ENCODE data around the gene PCDHB13. TPM values are rescaled to one million over a fixed set of nuclear protein-coding genes. Genes with fewer than 3 reads are reported as not detected.

The PCDHB13 gene
- total RNA-seq (ENCODE audit: low replicate concordance), result 0.59 and 0.75 TPM in 2 replicates

DNA sequence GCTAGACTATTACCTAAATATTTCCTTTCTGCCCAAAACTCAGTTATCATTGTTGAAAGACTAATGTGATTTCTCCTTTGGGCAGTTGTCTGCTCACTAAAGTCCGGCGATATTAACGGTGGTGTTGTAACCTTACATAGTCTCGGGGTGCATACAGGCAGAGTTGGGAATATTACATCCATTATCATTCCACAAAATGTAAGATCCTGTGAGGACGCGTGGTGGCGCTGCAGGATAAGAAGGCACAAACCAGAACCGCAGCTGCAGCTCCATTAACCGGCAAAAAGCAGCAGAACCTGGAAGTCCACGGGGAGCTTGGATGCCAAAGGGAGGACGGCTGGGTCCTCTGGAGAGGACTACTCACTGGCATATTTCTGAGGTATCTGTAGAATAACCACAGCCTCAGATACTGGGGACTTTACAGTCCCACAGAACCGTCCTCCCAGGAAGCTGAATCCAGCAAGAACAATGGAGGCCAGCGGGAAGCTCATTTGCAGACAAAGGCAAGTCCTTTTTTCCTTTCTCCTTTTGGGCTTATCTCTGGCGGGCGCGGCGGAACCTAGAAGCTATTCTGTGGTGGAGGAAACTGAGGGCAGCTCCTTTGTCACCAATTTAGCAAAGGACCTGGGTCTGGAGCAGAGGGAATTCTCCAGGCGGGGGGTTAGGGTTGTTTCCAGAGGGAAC is at the start of gene PCDHB13:
Gene PCDHB13 (plus strand): TSS at position 264 of the 684 bp plus-strand sequence. CDS start 205 bp downstream, at position 469.

DNA sequence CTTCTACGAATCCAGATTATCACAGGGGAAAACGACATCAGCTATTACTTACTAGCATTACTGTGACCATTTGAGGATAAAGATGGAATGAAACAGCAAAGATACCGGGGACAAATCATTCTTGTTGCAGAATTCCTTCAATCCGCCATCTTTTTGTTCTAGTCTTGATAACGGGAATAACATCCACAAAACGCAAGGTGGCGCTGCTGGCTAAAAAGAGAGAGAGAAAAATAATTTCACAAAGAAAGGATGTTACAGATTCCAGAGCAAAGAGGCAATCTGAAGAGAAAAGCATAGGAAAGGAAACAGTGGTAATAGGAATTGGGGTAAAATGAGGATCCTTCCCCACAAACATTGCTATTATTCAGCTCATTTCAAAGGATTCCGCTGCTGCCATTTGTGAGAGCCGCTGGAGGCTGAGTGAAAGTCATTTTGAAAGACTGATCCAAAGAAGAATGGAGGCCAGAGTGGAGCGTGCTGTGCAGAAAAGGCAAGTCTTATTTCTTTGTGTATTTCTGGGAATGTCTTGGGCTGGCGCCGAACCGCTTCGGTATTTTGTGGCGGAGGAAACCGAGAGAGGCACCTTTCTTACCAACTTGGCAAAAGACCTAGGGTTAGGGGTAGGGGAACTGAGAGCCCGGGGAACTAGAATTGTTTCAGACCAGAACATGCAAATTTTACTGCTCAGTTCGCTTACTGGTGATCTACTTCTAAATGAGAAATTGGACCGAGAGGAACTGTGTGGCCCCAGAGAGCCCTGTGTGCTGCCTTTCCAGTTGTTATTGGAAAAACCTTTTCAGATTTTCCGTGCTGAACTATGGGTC is 41.1 kb upstream of the PCDHB13 start, which contains the start of gene PCDHB7:
Gene PCDHB7 (plus strand): TSS at position 264 of the 824 bp plus-strand sequence. CDS start 192 bp downstream, at position 456.

DNA sequence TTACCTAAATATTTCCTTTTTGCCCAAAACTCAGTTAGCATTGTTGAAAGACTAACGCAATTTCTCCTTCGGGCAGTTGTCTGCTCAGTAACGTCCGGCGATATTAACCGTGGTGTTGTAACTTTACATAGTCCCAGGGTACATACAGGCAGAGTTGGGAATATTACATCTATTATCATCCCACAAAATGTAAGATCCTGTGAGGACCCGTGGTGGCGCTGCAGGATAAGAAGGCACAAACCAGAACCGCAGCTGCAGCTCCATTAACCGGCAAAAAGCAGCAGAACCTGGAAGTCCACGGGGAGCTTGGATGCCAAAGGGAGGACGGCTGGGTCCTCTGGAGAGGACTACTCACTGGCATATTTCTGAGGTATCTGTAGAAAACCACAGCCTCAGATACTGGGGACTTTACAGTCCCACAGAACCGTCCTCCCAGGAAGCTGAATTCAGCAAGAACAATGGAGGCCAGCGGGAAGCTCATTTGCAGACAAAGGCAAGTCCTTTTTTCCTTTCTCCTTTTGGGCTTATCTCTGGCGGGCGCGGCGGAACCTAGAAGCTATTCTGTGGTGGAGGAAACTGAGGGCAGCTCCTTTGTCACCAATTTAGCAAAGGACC is 36.0 kb upstream of the PCDHB13 start, which contains the start of gene PCDHB8:
Gene PCDHB8 (plus strand): TSS at position 214 of the 615 bp plus-strand sequence. CDS start 245 bp downstream, at position 459.

DNA sequence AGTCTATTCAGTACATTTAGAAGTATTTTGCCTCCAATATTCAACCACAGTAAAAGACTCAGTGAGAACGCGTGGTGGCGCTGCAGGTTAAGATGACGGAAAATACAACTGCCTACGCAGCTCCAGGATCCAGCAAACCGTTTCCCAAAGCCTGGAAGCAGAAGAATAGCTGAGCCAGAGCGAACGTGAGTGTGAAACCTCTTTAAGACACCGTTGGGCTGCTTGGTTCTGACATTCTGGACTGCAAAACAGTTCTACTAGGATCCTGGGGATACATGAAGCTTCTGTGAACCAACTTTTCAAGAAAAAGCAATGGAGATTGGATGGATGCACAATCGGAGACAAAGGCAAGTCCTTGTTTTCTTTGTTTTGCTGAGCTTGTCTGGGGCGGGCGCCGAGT is 31.5 kb upstream of the PCDHB13 start, which contains the start of gene PCDHB16:
Gene PCDHB16 (plus strand): TSS at position 140 of the 400 bp plus-strand sequence. CDS start 173 bp downstream, at position 313.

DNA sequence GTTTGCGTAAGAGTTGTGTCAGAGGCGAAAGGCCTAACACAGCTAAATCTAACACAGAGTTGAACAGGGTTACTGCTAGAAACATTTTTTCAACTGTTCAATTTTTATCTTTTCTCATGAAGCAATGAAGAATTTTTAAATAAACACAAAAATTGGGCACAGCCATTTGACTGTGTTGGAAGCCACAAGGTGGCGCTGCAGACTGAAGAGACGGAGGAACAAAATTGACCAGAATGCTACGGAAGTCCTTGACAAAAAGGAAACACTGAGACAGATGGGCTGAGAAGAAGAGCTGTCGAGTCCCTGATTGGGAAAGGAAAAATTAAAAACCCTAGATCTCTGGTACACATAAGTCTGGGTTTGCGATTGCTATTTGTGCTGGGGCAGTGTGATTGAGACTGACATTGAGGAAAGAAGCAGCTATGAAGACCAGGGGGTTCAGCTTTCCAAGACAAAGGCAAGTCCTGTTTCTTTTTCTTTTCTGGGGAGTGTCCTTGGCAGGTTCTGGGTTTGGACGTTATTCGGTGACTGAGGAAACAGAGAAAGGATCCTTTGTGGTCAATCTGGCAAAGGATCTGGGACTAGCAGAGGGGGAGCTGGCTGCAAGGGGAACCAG is 26.7 kb upstream of the PCDHB13 start, which contains the start of gene PCDHB9:
Gene PCDHB9 (plus strand): TSS at position 265 of the 616 bp plus-strand sequence. CDS start 158 bp downstream, at position 423.

DNA sequence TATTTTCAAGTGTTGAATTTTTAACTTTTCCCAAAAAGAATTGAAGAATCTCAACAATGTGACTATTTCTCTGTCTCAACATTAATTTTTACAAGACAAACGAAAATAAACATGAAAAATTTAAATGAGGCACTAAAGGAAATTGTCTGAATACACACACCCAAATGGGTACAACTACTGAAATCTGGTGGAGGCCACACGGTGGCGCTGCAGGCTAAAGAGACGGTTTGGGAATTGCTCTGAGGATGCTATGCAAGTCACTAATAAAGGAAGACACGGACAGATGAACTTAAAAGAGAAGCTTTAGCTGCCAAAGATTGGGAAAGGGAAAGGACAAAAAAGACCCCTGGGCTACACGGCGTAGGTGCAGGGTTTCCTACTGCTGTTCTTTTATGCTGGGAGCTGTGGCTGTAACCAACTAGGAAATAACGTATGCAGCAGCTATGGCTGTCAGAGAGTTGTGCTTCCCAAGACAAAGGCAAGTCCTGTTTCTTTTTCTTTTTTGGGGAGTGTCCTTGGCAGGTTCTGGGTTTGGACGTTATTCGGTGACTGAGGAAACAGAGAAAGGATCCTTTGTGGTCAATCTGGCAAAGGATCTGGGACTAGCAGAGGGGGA is 21.5 kb upstream of the PCDHB13 start, which contains the start of gene PCDHB10:
Gene PCDHB10 (plus strand): TSS at position 244 of the 616 bp plus-strand sequence. CDS start 200 bp downstream, at position 444.

DNA sequence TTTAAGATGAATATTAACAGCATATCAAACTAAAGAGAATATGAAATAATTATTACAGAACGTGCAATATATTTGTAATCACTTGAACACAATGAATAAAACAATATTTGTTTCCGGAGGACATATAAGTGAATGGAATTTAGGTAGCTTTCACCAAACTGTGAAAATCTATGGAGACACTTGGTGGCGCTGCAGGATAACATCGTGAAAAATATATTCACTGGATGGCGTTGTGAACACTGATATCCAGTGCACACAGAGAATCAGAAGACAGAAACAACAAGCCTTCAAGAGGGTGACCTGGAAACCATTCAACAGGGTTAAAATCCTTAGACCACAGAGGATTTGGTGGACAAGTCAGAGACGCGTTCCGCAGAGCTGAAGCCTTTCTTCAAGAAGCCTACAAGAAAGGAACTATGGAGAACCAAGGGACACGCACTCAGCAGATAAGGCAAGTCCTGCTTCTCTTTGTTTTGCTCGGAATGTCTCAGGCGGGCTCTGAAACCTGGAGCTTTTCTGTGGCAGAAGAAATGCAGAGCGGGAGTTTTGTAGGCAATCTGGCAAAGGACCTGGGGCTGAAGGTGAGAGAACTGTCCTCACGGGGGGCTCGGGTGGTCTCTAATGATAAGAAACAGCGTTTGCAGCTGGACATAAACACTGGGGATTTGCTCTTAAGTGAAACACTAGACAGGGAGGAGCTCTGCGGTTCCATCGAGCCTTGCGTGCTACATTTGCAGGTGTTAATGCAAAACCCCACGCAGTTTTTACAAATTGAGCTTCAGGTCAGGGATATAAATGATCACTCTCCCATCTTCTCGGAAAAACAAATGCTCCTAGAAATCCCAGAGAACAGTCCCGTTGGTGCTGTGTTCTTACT is 14.1 kb upstream of the PCDHB13 start, which contains the start of gene PCDHB11:
Gene PCDHB11 (plus strand): TSS at position 269 of the 877 bp plus-strand sequence. CDS start 148 bp downstream, at position 417.

DNA sequence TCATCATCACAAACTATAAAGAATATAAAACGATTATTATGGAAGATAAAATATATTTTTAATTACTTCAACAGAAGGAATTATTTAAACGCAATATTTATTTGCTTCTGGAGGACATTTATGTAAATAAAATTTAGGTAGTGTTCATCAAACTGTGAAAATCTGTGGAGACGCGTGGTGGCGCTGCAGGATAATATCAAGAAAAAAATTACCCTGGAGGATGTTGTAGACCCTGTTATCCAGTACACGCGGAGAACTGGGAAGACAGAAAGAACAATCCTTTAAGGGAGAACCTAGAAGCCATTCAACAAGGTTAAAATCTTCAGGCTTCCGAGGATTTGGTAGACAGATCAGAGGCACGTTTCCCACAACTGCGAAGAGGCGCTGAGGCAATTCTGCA is 5.2 kb upstream of the PCDHB13 start, which contains the start of gene PCDHB12:
Gene PCDHB12 (plus strand): TSS at position 242 of the 400 bp plus-strand sequence. CDS start 189 bp downstream, outside the sequence.

DNA sequence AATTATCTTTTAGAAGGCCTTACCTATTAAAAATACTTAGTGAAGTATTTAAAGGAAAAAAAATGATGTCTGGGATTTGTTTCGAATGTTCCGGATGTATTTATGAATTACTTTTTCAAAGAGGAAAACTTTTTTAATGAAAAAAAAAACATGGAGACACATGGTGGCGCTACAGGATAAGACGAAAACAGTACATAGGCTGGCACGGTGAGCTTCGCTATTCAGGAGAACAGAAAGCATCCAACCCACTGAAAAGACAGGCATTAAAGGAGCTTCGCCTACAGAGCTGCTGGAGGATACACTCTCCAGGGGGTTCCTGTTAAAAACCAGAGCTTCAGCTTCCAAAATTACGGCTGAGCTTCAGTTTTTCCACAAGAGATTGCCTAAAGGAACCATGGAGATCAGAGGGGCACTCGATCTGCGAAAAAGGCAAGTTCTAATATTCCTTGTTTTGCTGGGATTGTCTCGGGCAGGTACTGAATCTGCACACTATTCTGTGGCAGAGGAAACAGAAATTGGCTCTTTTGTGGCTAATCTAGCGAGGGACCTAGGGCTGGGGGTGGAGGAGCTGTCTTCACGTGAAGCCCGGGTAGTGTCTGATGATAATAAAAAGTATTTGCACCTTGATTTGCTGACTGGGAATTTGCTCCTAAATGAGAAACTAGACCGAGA is 9.5 kb downstream of the PCDHB13 start, which contains the start of gene PCDHB14:
Gene PCDHB14 (plus strand): TSS at position 232 of the 672 bp plus-strand sequence. CDS start 163 bp downstream, at position 395.

DNA sequence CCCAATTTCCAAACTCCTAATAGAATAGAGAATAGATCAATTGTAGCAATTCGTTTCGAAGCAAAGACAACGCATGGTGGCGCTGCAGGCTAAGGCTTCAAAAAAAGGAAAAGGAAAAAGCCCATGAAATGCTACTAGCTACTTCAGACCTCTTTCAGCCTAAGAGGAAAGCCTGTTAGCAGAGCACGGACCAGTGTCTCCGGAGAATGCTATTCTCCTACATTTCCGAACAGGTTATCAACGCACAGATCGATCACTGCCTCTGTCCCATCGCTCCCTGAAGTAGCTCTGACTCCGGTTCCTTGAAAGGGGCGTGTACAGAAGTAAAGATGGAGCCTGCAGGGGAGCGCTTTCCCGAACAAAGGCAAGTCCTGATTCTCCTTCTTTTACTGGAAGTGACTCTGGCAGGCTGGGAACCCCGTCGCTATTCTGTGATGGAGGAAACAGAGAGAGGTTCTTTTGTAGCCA is 31.6 kb downstream of the PCDHB13 start, which contains the start of gene PCDHB15:
Gene PCDHB15 (plus strand): TSS at position 146 of the 468 bp plus-strand sequence. CDS start 184 bp downstream, at position 330.

Other genes starting within 250 kb of the PCDHB13 start
- 0.15 and 2.3 TPM in 2 replicates for gene PCDHAC2, start 247.4 kb upstream of the PCDHB13 start, total RNA-seq (ENCODE audit: low replicate concordance)
- not detected in 2 replicates for gene PCDHB1, start 162.5 kb upstream of the PCDHB13 start, total RNA-seq (ENCODE audit: low replicate concordance)
- gene PCDHB2, start 119.3 kb upstream of the PCDHB13 start, total RNA-seq (ENCODE audit: low replicate concordance), result 1.1 and 3.7 TPM in 2 replicates
- gene PCDHB3, start 113.4 kb upstream of the PCDHB13 start, total RNA-seq (ENCODE audit: low replicate concordance), result 0.15 and 1.1 TPM in 2 replicates
- 0.08 and 0.23 TPM in 2 replicates for gene PCDHB4, start 92.1 kb upstream of the PCDHB13 start, total RNA-seq (ENCODE audit: low replicate concordance)
- 2.3 and 3.7 TPM in 2 replicates for gene PCDHB5, start 78.7 kb upstream of the PCDHB13 start, total RNA-seq (ENCODE audit: low replicate concordance)
- gene PCDHB6, start 63.9 kb upstream of the PCDHB13 start, total RNA-seq (ENCODE audit: low replicate concordance), result 0.08 TPM in 1 of 2 replicates, not detected in the other
- 0.30 and 0.47 TPM in 2 replicates for gene PCDHB7, start 41.3 kb upstream of the PCDHB13 start, total RNA-seq (ENCODE audit: low replicate concordance)
- gene PCDHB8, start 36.1 kb upstream of the PCDHB13 start, total RNA-seq (ENCODE audit: low replicate concordance), result 0.23 and 0.35 TPM in 2 replicates
- gene PCDHB16, start 31.5 kb upstream of the PCDHB13 start, total RNA-seq (ENCODE audit: low replicate concordance), result 0.23 and 0.70 TPM in 2 replicates
- gene PCDHB9, start 26.8 kb upstream of the PCDHB13 start, total RNA-seq (ENCODE audit: low replicate concordance), result 0.12 and 0.30 TPM in 2 replicates
- 0.59 and 0.68 TPM in 2 replicates for gene PCDHB10, start 21.6 kb upstream of the PCDHB13 start, total RNA-seq (ENCODE audit: low replicate concordance)
- 0.38 and 0.70 TPM in 2 replicates for gene PCDHB11, start 14.3 kb upstream of the PCDHB13 start, total RNA-seq (ENCODE audit: low replicate concordance)
- 0.15 and 0.23 TPM in 2 replicates for gene PCDHB12, start 5.2 kb upstream of the PCDHB13 start, total RNA-seq (ENCODE audit: low replicate concordance)
- 0.59 and 2.1 TPM in 2 replicates for gene PCDHB14, start 9.4 kb downstream of the PCDHB13 start, total RNA-seq (ENCODE audit: low replicate concordance)
- gene PCDHB15, start 31.5 kb downstream of the PCDHB13 start, total RNA-seq (ENCODE audit: low replicate concordance), result 0.70 and 1.2 TPM in 2 replicates
- 0.23 TPM in 1 of 2 replicates, not detected in the other for gene SLC25A2, start 90.1 kb downstream of the PCDHB13 start, total RNA-seq (ENCODE audit: low replicate concordance)
- 69.5 and 80.4 TPM in 2 replicates for gene TAF7, start 106.9 kb downstream of the PCDHB13 start, total RNA-seq (ENCODE audit: low replicate concordance)
- gene PCDHGA1, start 116.6 kb downstream of the PCDHB13 start, total RNA-seq (ENCODE audit: low replicate concordance), result 0.75 and 1.3 TPM in 2 replicates
- 1.2 and 1.7 TPM in 2 replicates for gene PCDHGA2, start 124.8 kb downstream of the PCDHB13 start, total RNA-seq (ENCODE audit: low replicate concordance)
- 0.23 and 0.98 TPM in 2 replicates for gene PCDHGA3, start 129.9 kb downstream of the PCDHB13 start, total RNA-seq (ENCODE audit: low replicate concordance)
- 1.5 and 2.4 TPM in 2 replicates for gene PCDHGB1, start 136.2 kb downstream of the PCDHB13 start, total RNA-seq (ENCODE audit: low replicate concordance)
- gene PCDHGA4, start 141.1 kb downstream of the PCDHB13 start, total RNA-seq (ENCODE audit: low replicate concordance), result 3.2 and 4.4 TPM in 2 replicates
- 1.6 and 2.0 TPM in 2 replicates for gene PCDHGB2, start 146.1 kb downstream of the PCDHB13 start, total RNA-seq (ENCODE audit: low replicate concordance)
- 0.98 and 1.3 TPM in 2 replicates for gene PCDHGA5, start 150.2 kb downstream of the PCDHB13 start, total RNA-seq (ENCODE audit: low replicate concordance)
- gene PCDHGB3, start 156.3 kb downstream of the PCDHB13 start, total RNA-seq (ENCODE audit: low replicate concordance), result 3.5 and 5.6 TPM in 2 replicates
- 2.2 and 2.3 TPM in 2 replicates for gene PCDHGA6, start 160.0 kb downstream of the PCDHB13 start, total RNA-seq (ENCODE audit: low replicate concordance)
- gene PCDHGA7, start 168.8 kb downstream of the PCDHB13 start, total RNA-seq (ENCODE audit: low replicate concordance), result 2.3 and 2.8 TPM in 2 replicates
- gene PCDHGB4, start 173.8 kb downstream of the PCDHB13 start, total RNA-seq (ENCODE audit: low replicate concordance), result 22.8 and 23.2 TPM in 2 replicates
- 2.0 and 4.0 TPM in 2 replicates for gene PCDHGA8, start 178.7 kb downstream of the PCDHB13 start, total RNA-seq (ENCODE audit: low replicate concordance)
- gene PCDHGB5, start 184.0 kb downstream of the PCDHB13 start, total RNA-seq (ENCODE audit: low replicate concordance), result 11.5 and 16.9 TPM in 2 replicates
- gene PCDHGA9, start 188.9 kb downstream of the PCDHB13 start, total RNA-seq (ENCODE audit: low replicate concordance), result 1.7 and 2.8 TPM in 2 replicates
- 1.9 and 3.5 TPM in 2 replicates for gene PCDHGB6, start 194.1 kb downstream of the PCDHB13 start, total RNA-seq (ENCODE audit: low replicate concordance)
- 2.6 and 4.2 TPM in 2 replicates for gene PCDHGA10, start 199.1 kb downstream of the PCDHB13 start, total RNA-seq (ENCODE audit: low replicate concordance)
- gene PCDHGB7, start 203.8 kb downstream of the PCDHB13 start, total RNA-seq (ENCODE audit: low replicate concordance), result 6.7 and 7.3 TPM in 2 replicates
- gene PCDHGA11, start 207.1 kb downstream of the PCDHB13 start, total RNA-seq (ENCODE audit: low replicate concordance), result 4.7 and 7.1 TPM in 2 replicates
- gene PCDHGA12, start 216.6 kb downstream of the PCDHB13 start, total RNA-seq (ENCODE audit: low replicate concordance), result 5.8 and 9.9 TPM in 2 replicates

Measured in smooth muscle cell of the coronary artery (primary cell).